Smooth muscle cell (in vitro differentiated cells): ENCODE measurements around the gene NRG2. TPM values are rescaled to one million over a fixed set of nuclear protein-coding genes. Genes with fewer than 3 reads are reported as not detected.

Experiments used
- DNase-seq: peaks from one replicate; lab custom pipeline; 2025; ENCODE audit not compliant: unreplicated experiment; lab: John Stamatoyannopoulos, UW
- H2AFZ ChIP-seq: fragments of 200-600 bp; sonication (generic); 2 replicates; pipeline ENCODE4 v1.6.0; 2016; ENCODE audit warnings: antibody characterized with exemption, low read depth, mild to moderate bottlenecking
- H3F3A ChIP-seq: fragments of 200-600 bp; sonication (generic); 2 replicates; pipeline ENCODE4 v1.6.0; 2017; ENCODE audit warnings: antibody characterized with exemption, low read depth
- H3K27ac ChIP-seq: fragments of 200-600 bp; sonication (generic); 2 replicates; pipeline ENCODE4 v1.5.1; 2016; ENCODE audit warnings: low read depth, mild to moderate bottlenecking
- H3K27me3 ChIP-seq: fragments of 200-600 bp; sonication (generic); 2 replicates; pipeline ENCODE4 v1.6.1; 2016; ENCODE audit warnings: low read depth, mild to moderate bottlenecking
- H3K36me3 ChIP-seq: fragments of 200-600 bp; sonication (generic); 2 replicates; pipeline ENCODE4 v1.5.1; 2016; ENCODE audit warnings: low read depth
- H3K4me1 ChIP-seq: fragments of 200-600 bp; sonication (generic); 2 replicates; pipeline ENCODE4 v1.5.1; 2016; ENCODE audit warnings: low read depth
- H3K4me2 ChIP-seq: fragments of 200-600 bp; sonication (generic); 2 replicates; pipeline ENCODE4 v1.6.0; 2016; ENCODE audit warnings: mild to moderate bottlenecking
- H3K4me3 ChIP-seq: fragments of 200-600 bp; sonication (generic); 2 replicates; pipeline ENCODE4 v1.5.1; 2016; ENCODE audit warnings: mild to moderate bottlenecking
- H3K79me2 ChIP-seq: fragments of 200-600 bp; sonication (generic); 2 replicates; pipeline ENCODE4 v1.6.0; 2016; ENCODE audit warnings: low read depth, mild to moderate bottlenecking
- H3K9ac ChIP-seq: fragments of 200-600 bp; sonication (generic); 2 replicates; pipeline ENCODE4 v1.6.0; 2016; ENCODE audit warnings: low read depth
- H3K9me3 ChIP-seq: fragments of 200-600 bp; sonication (generic); replicated peaks from 2 replicates; pipeline ENCODE4 v1.5.1; 2016; ENCODE audit warnings: low read depth
- H4K20me1 ChIP-seq: fragments of 200-600 bp; sonication (generic); 2 replicates; pipeline ENCODE4 v1.6.0; 2016; ENCODE audit warnings: low read depth
- CTCF ChIP-seq: fragments of 200-600 bp; sonication (generic); IDR thresholded peaks from 2 replicates; pipeline ENCODE4 v1.5.1; 2017; ENCODE audit warnings: borderline replicate concordance, mild to moderate bottlenecking, antibody characterized with exemption; ENCODE audit not compliant: insufficient read depth, poor library complexity, severe bottlenecking
- WGBS: methylation state at CpG from one replicate; pipeline ENCODE4 v1.1.7; 2016; ENCODE audit warnings: low lambda C conversion rate; 5-methylcytosine and 5-hydroxymethylcytosine counted together
- polyA plus RNA-seq: library from polyadenylated mRNA; unstranded; fragments of >200 nt; fragmentation: Nextera tagmentation; extraction: Ambion mirVana; gene quantifications from 2 replicates; pipeline ENCODE4 v1.2.1, GENCODE V29; 2016
- total RNA-seq: library from RNA; depleted of rRNA; stranded (reverse); fragments of >200 nt; gene quantifications from 2 replicates; pipeline ENCODE4 v1.2.3, GENCODE V29; 2014

The NRG2 gene
- total and polyA plus RNA-seq, 2 experiments from 2014 or later, result 0.09 to 0.25 TPM

GRCh38 chr5:139820606-139821005, 222.5 kb downstream of the NRG2 start:
- WGBS, result 88% methylated on average over 4 of the region's 4 CpGs

GRCh38 chr5:139820130-139820529, 223.0 kb downstream of the NRG2 start:
- Histone ChIP-seq H3K27me3 (peaks cover 17% of the 10 kb centered on the region), H3K36me3 (no peaks in the 10 kb centered on the region), H3K27ac (no peak overlapping the region), H4K20me1 (no peaks in the 10 kb centered on the region), H3K4me1 (no peaks in the 10 kb centered on the region), H3K9ac (no peak overlapping the region), H3K4me2 (no peak overlapping the region), H3K4me3 (no peak overlapping the region), H3F3A (no peaks in the 10 kb centered on the region), H3K79me2 (no peaks in the 10 kb centered on the region), H3K9me3 (no peaks in the 10 kb centered on the region), H2AFZ (no peak overlapping the region)
- 67% methylated on average over 7 of the region's 7 CpGs for WGBS
- no peak for TF ChIP-seq CTCF
- no peak for DNase-seq

More at GRCh38 chr5:139820606-139821005, 222.5 kb downstream of the NRG2 start:
- Histone ChIP-seq H3K4me3 (no peak overlapping the region), H3K36me3 (no peaks in the 10 kb centered on the region), H4K20me1 (no peaks in the 10 kb centered on the region), H3K9me3 (no peaks in the 10 kb centered on the region), H3K27me3 (peaks cover 18% of the 10 kb centered on the region), H3K4me1 (no peaks in the 10 kb centered on the region), H3K4me2 (no peak overlapping the region), H3K9ac (no peak overlapping the region), H3K79me2 (no peaks in the 10 kb centered on the region), H3F3A (no peaks in the 10 kb centered on the region), H2AFZ (no peak overlapping the region), H3K27ac (no peak overlapping the region)
- TF ChIP-seq CTCF, result no peak
- DNase-seq, result no peak

- Histone ChIP-seq H4K20me1 (no peaks in the 10 kb centered on the region), H3K9ac (no peak overlapping the region), H3K27ac (no peak overlapping the region), H3K4me3 (no peak overlapping the region), H3K4me1 (no peaks in the 10 kb centered on the region), H2AFZ (no peak overlapping the region), H3K4me2 (no peak overlapping the region), H3K79me2 (no peaks in the 10 kb centered on the region), H3K36me3 (no peaks in the 10 kb centered on the region), H3K9me3 (no peaks in the 10 kb centered on the region), H3F3A (no peaks in the 10 kb centered on the region), H3K27me3 (peaks cover 9% of the 10 kb centered on the region)
- DNase-seq, result no peak
- TF ChIP-seq CTCF, result no peak
- WGBS, result 86% methylated on average over 3 of the region's 3 CpGs
Measured at GRCh38 chr5:139817970-139818369, 225.1 kb downstream of the NRG2 start.

- Histone ChIP-seq H3K36me3 (no peaks in the 10 kb centered on the region), H3F3A (no peaks in the 10 kb centered on the region), H3K79me2 (no peaks in the 10 kb centered on the region), H3K9me3 (no peaks in the 10 kb centered on the region), H4K20me1 (no peaks in the 10 kb centered on the region), H3K27me3 (peaks cover 9% of the 10 kb centered on the region), H3K9ac (no peak overlapping the region), H3K4me1 (no peaks in the 10 kb centered on the region), H2AFZ (no peak overlapping the region), H3K4me3 (no peak overlapping the region), H3K27ac (no peak overlapping the region), H3K4me2 (no peak overlapping the region)
- 92% methylated on average over 8 of the region's 8 CpGs for WGBS
- no peak for DNase-seq
- no peak for TF ChIP-seq CTCF
Measured at GRCh38 chr5:139817362-139817761, 225.7 kb downstream of the NRG2 start.
